HepG2 (cell line): ENCODE results near the gene RSPH9. TPM values are rescaled to one million over a fixed set of nuclear protein-coding genes. Genes with fewer than 3 reads are reported as not detected.

Experiments used
- AGO1 ChIP-seq: fragments of 200-400 bp; formaldehyde crosslinking; IDR thresholded peaks from 2 replicates; pipeline ENCODE4 v1.6.1; 2017; ENCODE audit warnings: mild to moderate bottlenecking, low read depth, low read length, moderate library complexity; ENCODE audit not compliant: poor library complexity, severe bottlenecking
- ARHGAP35 ChIP-seq: sonication (generic); formaldehyde crosslinking; IDR thresholded peaks from 2 replicates; pipeline ENCODE4 v1.9.0; 2022; ENCODE audit warnings: mild to moderate bottlenecking, inconsistent platforms, moderate library complexity, missing genetic modification reagents, borderline replicate concordance
- ATF4 ChIP-seq, 2 experiments: fragments of 450-650 bp in 1 of 2; sonication (generic) in 1 of 2; formaldehyde crosslinking; IDR thresholded peaks; 2 replicates each; pipeline versions ENCODE4 v1.5.0 to v1.8.0; 2020 to 2022; ENCODE audit warnings: mild to moderate bottlenecking in 1 of 2, missing genetic modification reagents in 1 of 2
- CCDC6 ChIP-seq: sonication (generic); formaldehyde crosslinking; IDR thresholded peaks from 2 replicates; pipeline ENCODE4 v1.8.1; 2022; ENCODE audit warnings: mild to moderate bottlenecking, missing genetic modification reagents, moderate library complexity
- DNMT3B ChIP-seq: conservative IDR thresholded peaks from 2 replicates; pipeline ENCODE4 v1.6.1; 2016; ENCODE audit warnings: missing biosample characterization, control low read depth
- FOXP1 ChIP-seq, 2 experiments: fragments of 450-650 bp in 1 of 2; IDR thresholded peaks; 2 replicates each; pipeline ENCODE4 v1.6.1; 2017 to 2018; ENCODE audit warnings: antibody characterized with exemption in 1 of 2
- HIC2 ChIP-seq: sonication (generic); formaldehyde crosslinking; IDR thresholded peaks from 2 replicates; pipeline ENCODE4 v1.9.0; 2022; ENCODE audit warnings: low read depth, missing genetic modification reagents
- HIVEP1 ChIP-seq: sonication (generic); formaldehyde crosslinking; IDR thresholded peaks from 2 replicates; pipeline ENCODE4 v1.4.0; 2020; ENCODE audit warnings: mild to moderate bottlenecking, missing genetic modification reagents
- KAT8 ChIP-seq: IDR thresholded peaks from 2 replicates; pipeline ENCODE4 v1.6.1; 2016; ENCODE audit warnings: missing genetic modification reagents, missing compliant biosample characterization
- NR3C1 ChIP-seq: sonication (generic); formaldehyde crosslinking; IDR thresholded peaks from 2 replicates; pipeline ENCODE4 v1.4.0; 2020; ENCODE audit warnings: missing genetic modification reagents
- RBM22 ChIP-seq: fragments of 200-400 bp; formaldehyde crosslinking; optimal IDR thresholded peaks from 2 replicates; pipeline ENCODE3; 2017; ENCODE audit warnings: mild to moderate bottlenecking, low read length, moderate library complexity
- RCOR2 ChIP-seq: IDR thresholded peaks from 2 replicates; pipeline ENCODE4 v1.6.1; 2016; ENCODE audit warnings: missing biosample characterization, missing genetic modification reagents
- ZBTB43 ChIP-seq: sonication (generic); formaldehyde crosslinking; conservative IDR thresholded peaks from 2 replicates; pipeline ENCODE4 v1.4.0; 2020; ENCODE audit warnings: missing genetic modification reagents
- ZBTB7B ChIP-seq: sonication (generic); formaldehyde crosslinking; IDR thresholded peaks from 2 replicates; pipeline ENCODE4 v1.4.0; 2020; ENCODE audit warnings: missing genetic modification reagents
- ZNF292 ChIP-seq: sonication (generic); formaldehyde crosslinking; IDR thresholded peaks from 2 replicates; pipeline ENCODE4 v1.8.1; 2022; ENCODE audit warnings: mild to moderate bottlenecking, low read depth, missing genetic modification reagents, borderline replicate concordance
- ZNF326 ChIP-seq: sonication (generic); formaldehyde crosslinking; IDR thresholded peaks from 2 replicates; pipeline ENCODE4 v1.4.0; 2020; ENCODE audit warnings: missing genetic modification reagents, borderline replicate concordance
- ZNF362 ChIP-seq: sonication (generic); formaldehyde crosslinking; IDR thresholded peaks from 2 replicates; pipeline ENCODE4 v1.4.0; 2020; ENCODE audit warnings: missing genetic modification reagents, mild to moderate bottlenecking, borderline replicate concordance
- ZNF414 ChIP-seq: sonication (generic); formaldehyde crosslinking; IDR thresholded peaks from 2 replicates; pipeline ENCODE4 v1.5.0; 2020; ENCODE audit warnings: missing genetic modification reagents
- ZNF639 ChIP-seq: conservative IDR thresholded peaks from 2 replicates; pipeline ENCODE4 v1.6.1; 2018; ENCODE audit warnings: missing genetic modification reagents
- ZNF792 ChIP-seq: IDR thresholded peaks from 2 replicates; pipeline ENCODE4 v1.6.1; 2016
- ZSCAN29 ChIP-seq: sonication (generic); formaldehyde crosslinking; conservative IDR thresholded peaks from 2 replicates; pipeline ENCODE4 v1.4.0; 2020; ENCODE audit warnings: mild to moderate bottlenecking, missing genetic modification reagents
- polyA plus RNA-seq, 8 experiments: library from polyadenylated mRNA; depleted of rRNA in 3 of 8; stranded (reverse) in 7 of 8; unstranded in 1 of 8; fragments of >200 nt; fragmentation: Illumina TruSeq in 4 of 8; extraction: Trizol in 4 of 8; gene quantifications; 2 replicates each; pipeline versions ENCODE4 v1.2.1 to v1.2.3, GENCODE V29; 2011 to 2016; ENCODE audit warnings: low read depth in 4 of 8, missing spikeins in 1 of 8, mixed read lengths in 1 of 8; ENCODE audit not compliant: insufficient read depth in 1 of 8
- total RNA-seq, 5 experiments: library from RNA; depleted of rRNA; stranded (reverse); fragments of >200 nt; fragmentation: Illumina TruSeq; extraction: Trizol; gene quantifications; 2 replicates each; pipeline ENCODE4 v1.2.3, GENCODE V29; 2016; ENCODE audit warnings: low read depth in 1 of 5

The RSPH9 gene
- total and polyA plus RNA-seq, 2 of the 13 experiments (the other 11 are each of a cell fraction or from before 2014, with no cell fraction given) = 0.04 TPM; not detected in 1

GRCh38 chr6:43702534-43703440 lies 58.0 kb downstream of the RSPH9 start (continued):
- TF ChIP-seq ZBTB43 (CRISPR knock-in tag) (no peak), ZBTB7B (CRISPR knock-in tag) (no peak), NR3C1 (CRISPR knock-in tag) (no peak), ZNF414 (CRISPR knock-in tag) (no peak; the same call in 1 of the 2 replicates), ZNF792 (no peak), ZNF292 (CRISPR knock-in tag) (no peak; the same call in 1 of the 2 replicates), ZNF639 (CRISPR knock-in tag) (no peak), ZNF326 (CRISPR knock-in tag) (no peak), DNMT3B (CRISPR knock-in tag) (no peak), ARHGAP35 (CRISPR knock-in tag) (no peak), ZSCAN29 (peak; percentile 35; the same call in 1 of the 2 replicates), HIVEP1 (CRISPR knock-in tag) (0 out of 2 replicates have a peak, but pooled peaks have one; percentile 40), CCDC6 (CRISPR knock-in tag) (0 out of 2 replicates have a peak, but pooled peaks have one; percentile 31), KAT8 (CRISPR knock-in tag) (peak; percentile 4; the same call in 1 of the 2 replicates), RCOR2 (no peak), ZNF362 (0 out of 2 replicates have a peak, but pooled peaks have one; percentile 13), RBM22 (no peak), AGO1 (no peak), FOXP1 (IDR thresholded peaks at IDR 0.05) (no peak), FOXP1 (CRISPR knock-in tag; IDR thresholded peaks at IDR 0.05) (0 out of 2 replicates have a peak, but pooled peaks have one; percentile 24), HIC2 (CRISPR knock-in tag) (peak; percentile 35; the same call in 1 of the 2 replicates), ATF4 (CRISPR knock-in tag; IDR thresholded peaks at IDR 0.05) (no peak)
